AG04450 (cell line): ENCODE results near the gene UCHL3. TPM values are rescaled to one million over a fixed set of nuclear protein-coding genes. Genes with fewer than 3 reads are reported as not detected.

Source experiments
- CTCF ChIA-PET: fragments of 300-600, 350-600 bp; formaldehyde crosslinking; extraction: SDS; loops from one replicate; lab custom pipeline; 2022; ENCODE audit warnings: antibody characterized with exemption, inconsistent platforms; lab: Charles Lee
- POLR2A ChIA-PET: fragments of 350-600 bp; formaldehyde crosslinking; extraction: SDS; loops from one replicate; lab custom pipeline; 2021; ENCODE audit warnings: antibody characterized with exemption, inconsistent platforms; lab: Yijun Ruan, JAX
- DNase-seq: peaks from one replicate; pipeline ENCODE4 v3.0.0-alpha.2; 2011; ENCODE audit warnings: low read depth, low spot score
- H3K27ac ChIP-seq: one replicate; pipeline ENCODE4 v1.5.1; 2012; ENCODE audit warnings: low read depth, low read length, control low read depth
- H3K27me3 ChIP-seq: one replicate; pipeline ENCODE4 v1.6.0; 2012; ENCODE audit warnings: low read length; ENCODE audit not compliant: control insufficient read depth, insufficient read depth
- H3K4me3 ChIP-seq: 2 replicates; pipeline ENCODE4 v1.5.1; 2011; ENCODE audit warnings: mild to moderate bottlenecking, low read depth, low read length, control low read depth
- H3K9me3 ChIP-seq: 2 replicates; pipeline ENCODE4 v1.5.1; 2012; ENCODE audit warnings: low read length; ENCODE audit not compliant: control insufficient read depth, insufficient read depth
- polyA plus RNA-seq: library from polyadenylated mRNA; depleted of rRNA; stranded (reverse); fragments of >200 nt; gene quantifications from 2 replicates; pipeline ENCODE4 v1.2.3, GENCODE V29; 2011
- TF ChIP-seq, protein P1 (sequence below): IDR thresholded peaks from 2 replicates; pipeline ENCODE4 v1.5.1; 2011; ENCODE audit warnings: low read depth, low read length, control low read depth, inconsistent platforms

The UCHL3 gene
- polyA plus RNA-seq, 1 experiment, result 95.5 TPM

DNA sequence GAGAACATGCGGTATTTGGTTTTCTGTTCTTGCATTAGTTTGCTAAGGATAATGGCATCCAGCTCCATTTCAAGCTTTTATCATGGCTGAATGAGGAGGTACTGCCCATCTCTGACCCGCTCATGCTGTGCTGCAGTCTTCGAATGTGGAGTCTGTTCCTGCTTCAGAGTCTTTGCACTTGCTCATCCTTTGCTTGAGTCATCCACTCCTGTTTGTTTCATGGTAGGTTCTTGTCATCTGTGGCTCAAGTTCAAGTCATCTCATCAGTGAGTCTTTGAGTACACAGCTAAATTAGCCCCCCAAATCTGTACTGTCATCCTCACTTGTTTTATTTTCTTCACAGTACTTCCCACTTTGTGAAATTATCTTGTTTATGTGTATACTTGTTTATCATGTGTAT is 5.4 kb downstream of the UCHL3 start:
- CTCF ChIA-PET, result interaction anchor here (1.7 kb wide), 1 partner anchor 17 kb away, joined by 4 read pairs; the partner anchor contains the start of gene COMMD6
- no peak overlapping the region for H3K27ac ChIP-seq
- H3K4me3 ChIP-seq, result no peak overlapping the region
- no peak for DNase-seq
- no peaks in the 10 kb centered on the region; the same call in 1 of the 2 replicates for H3K9me3 ChIP-seq
- POLR2A ChIA-PET, result no interaction called here
- TF ChIP-seq, protein P1, sequence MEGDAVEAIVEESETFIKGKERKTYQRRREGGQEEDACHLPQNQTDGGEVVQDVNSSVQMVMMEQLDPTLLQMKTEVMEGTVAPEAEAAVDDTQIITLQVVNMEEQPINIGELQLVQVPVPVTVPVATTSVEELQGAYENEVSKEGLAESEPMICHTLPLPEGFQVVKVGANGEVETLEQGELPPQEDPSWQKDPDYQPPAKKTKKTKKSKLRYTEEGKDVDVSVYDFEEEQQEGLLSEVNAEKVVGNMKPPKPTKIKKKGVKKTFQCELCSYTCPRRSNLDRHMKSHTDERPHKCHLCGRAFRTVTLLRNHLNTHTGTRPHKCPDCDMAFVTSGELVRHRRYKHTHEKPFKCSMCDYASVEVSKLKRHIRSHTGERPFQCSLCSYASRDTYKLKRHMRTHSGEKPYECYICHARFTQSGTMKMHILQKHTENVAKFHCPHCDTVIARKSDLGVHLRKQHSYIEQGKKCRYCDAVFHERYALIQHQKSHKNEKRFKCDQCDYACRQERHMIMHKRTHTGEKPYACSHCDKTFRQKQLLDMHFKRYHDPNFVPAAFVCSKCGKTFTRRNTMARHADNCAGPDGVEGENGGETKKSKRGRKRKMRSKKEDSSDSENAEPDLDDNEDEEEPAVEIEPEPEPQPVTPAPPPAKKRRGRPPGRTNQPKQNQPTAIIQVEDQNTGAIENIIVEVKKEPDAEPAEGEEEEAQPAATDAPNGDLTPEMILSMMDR, result no peak
- no peaks in the 10 kb centered on the region for H3K27me3 ChIP-seq

DNA sequence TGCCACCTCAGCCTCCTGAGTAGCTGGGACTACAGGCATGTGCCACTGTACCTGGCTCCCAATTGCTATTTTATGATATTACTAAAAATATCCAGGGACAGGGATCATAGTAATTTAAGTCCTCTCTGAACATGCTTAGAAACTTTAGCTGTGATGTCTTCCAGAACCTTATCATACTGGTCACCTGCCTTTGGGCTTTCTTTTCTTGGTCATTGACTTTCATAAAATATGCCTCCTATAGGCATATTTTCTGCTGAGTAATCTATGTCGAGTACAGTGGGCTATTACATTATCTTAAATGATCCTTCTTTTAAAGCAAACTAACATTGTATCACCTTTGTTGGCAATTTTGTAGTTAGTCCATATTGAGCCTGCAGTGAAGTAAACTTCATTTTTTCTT is 6.2 kb downstream of the UCHL3 start:
- CTCF ChIA-PET, result no interaction called here
- no peak for DNase-seq
- POLR2A ChIA-PET, result no interaction called here
- TF ChIP-seq, protein P1, result no peak
- Histone ChIP-seq H3K27me3 (no peaks in the 10 kb centered on the region), H3K4me3 (no peak overlapping the region), H3K9me3 (no peaks in the 10 kb centered on the region; the same call in 1 of the 2 replicates), H3K27ac (no peak overlapping the region)

DNA sequence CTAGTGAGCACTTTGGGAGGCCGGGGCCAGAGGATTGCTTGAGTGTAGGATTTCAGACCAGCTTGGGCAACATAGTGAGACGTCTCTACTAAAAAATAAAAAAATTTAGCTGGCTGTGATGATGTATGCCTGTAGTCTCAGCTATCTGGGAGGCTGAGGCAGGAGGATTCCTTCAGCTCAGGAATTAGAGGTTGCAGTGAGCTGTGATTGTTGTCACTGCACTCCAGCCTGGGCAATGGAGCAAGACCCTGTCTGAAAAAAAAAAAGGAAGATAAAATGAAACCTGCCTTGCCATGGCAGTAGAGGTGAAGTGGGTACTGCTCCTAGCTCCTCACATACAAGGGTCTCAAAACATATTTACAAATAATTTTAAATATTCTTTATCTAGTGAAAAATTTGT is 7.4 kb downstream of the UCHL3 start:
- H3K27me3 ChIP-seq, result no peaks in the 10 kb centered on the region
- CTCF ChIA-PET, result interaction anchor here (0.6 kb wide), 1 partner anchor 299 kb away, joined by 3 read pairs; no protein-coding TSS in a partner anchor
- TF ChIP-seq, protein P1, result no peak
- H3K4me3 ChIP-seq, result no peak overlapping the region
- no peaks in the 10 kb centered on the region; the same call in 1 of the 2 replicates for H3K9me3 ChIP-seq
- no peak for DNase-seq
- POLR2A ChIA-PET, result no interaction called here
- no peak overlapping the region for H3K27ac ChIP-seq

DNA sequence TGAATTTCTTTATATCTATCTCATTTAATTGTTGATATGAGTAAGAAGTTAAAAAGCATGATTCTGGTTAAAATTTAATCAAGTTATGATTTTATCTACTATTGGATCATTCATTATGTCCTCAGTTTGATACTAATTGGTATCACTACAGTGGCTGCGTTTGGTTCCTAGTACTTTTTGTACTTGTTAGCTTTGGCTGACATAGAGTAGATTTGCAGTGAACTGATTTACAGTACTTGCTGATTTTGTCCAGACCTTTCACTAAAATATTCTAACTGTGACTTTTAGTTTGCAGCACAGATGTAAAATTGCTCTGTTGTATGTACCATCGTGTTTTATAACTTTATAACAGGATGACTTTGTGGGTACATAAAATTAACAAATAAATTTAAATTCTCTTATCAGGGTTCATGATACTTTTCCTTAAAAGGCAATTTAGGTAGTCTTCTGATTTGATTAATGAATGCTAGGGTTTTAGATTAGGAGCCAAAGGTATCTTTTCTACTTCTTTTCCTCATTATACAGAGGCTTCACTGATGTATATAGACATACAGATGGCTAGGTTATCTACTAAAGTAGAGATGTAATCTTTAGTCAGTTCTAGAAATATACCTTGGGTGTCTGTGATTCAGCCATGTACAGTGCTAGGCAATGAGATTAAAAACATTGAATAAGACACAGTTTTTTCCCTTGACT is 8.7 kb downstream of the UCHL3 start:
- H3K27ac ChIP-seq, result no peak overlapping the region
- no peaks in the 10 kb centered on the region; the same call in 1 of the 2 replicates for H3K9me3 ChIP-seq
- DNase-seq, result no peak
- H3K27me3 ChIP-seq, result no peaks in the 10 kb centered on the region
- TF ChIP-seq, protein P1, result no peak
- ChIA-PET POLR2A (no interaction called here), CTCF (interaction anchor here (0.7 to 1.4 kb wide), 3 partner anchors 76 to 1733 kb away, joined by 3 to 7 read pairs (median 3); partner anchors contain the start of gene TBC1D4)
- no peak overlapping the region for H3K4me3 ChIP-seq

DNA sequence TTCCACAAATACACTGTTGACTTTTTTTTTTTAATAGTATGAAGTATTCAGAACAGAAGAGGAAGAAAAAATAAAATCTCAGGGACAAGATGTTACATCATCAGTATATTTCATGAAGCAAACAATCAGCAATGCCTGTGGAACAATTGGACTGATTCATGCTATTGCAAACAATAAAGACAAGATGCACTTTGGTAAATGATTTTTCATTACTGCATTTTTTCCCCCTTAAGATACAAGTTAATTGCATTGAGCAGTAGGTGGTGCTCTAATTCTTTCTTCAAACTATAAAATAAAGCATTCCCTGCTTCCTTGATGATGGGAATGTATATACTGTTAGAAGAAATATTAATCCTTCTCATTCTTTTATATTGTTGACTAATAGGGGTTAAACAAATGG is 17.1 kb downstream of the UCHL3 start:
- DNase-seq, result no peak
- no peak overlapping the region for H3K4me3 ChIP-seq
- no peaks in the 10 kb centered on the region for H3K9me3 ChIP-seq
- TF ChIP-seq, protein P1, result peak; percentile 59
- no peak overlapping the region for H3K27ac ChIP-seq
- CTCF ChIA-PET, result no interaction called here
- POLR2A ChIA-PET, result no interaction called here
- H3K27me3 ChIP-seq, result no peaks in the 10 kb centered on the region
